Mesothelial cell of epicardium (in vitro differentiated cells): ENCODE results near the gene RAVER1. TPM values are rescaled to one million over a fixed set of nuclear protein-coding genes. Genes with fewer than 3 reads are reported as not detected.

ENCODE experiments used
- DNase-seq, 2 experiments: peaks; one replicate each; pipeline ENCODE4 v3.0.0; 2021; ENCODE audit warnings: low spot score in 2 of 2; ENCODE audit not compliant: unreplicated experiment in 2 of 2
- H3K27ac Mint-ChIP-seq: 2 replicates; pipeline ENCODE4 v1.8.0; 2021; ENCODE audit warnings: mixed read lengths
- H3K27me3 Mint-ChIP-seq: 2 replicates; pipeline ENCODE4 v1.8.0; 2021; ENCODE audit warnings: low read depth, mixed read lengths
- H3K36me3 Mint-ChIP-seq: 2 replicates; pipeline ENCODE4 v1.8.0; 2021; ENCODE audit warnings: mixed read lengths
- H3K4me1 Mint-ChIP-seq: 2 replicates; pipeline ENCODE4 v1.8.0; 2021; ENCODE audit warnings: mixed read lengths
- H3K4me3 Mint-ChIP-seq: 2 replicates; pipeline ENCODE4 v1.8.0; 2021; ENCODE audit warnings: mild to moderate bottlenecking, moderate library complexity, mixed read lengths
- H3K9me3 Mint-ChIP-seq: 2 replicates; pipeline ENCODE4 v1.8.0; 2021; ENCODE audit warnings: mixed read lengths
- total RNA-seq: library from RNA; stranded (reverse); gene quantifications from 3 replicates; pipeline ENCODE4 v1.2.1, GENCODE V29; 2021
- TF ChIP-seq, protein P1 (sequence below): fragments of 200-600 bp; sonication (generic); IDR thresholded peaks from one replicate; pipeline ENCODE4 v1.5.0; 2021; ENCODE audit warnings: antibody characterized with exemption; ENCODE audit not compliant: unreplicated experiment

The RAVER1 gene
- total RNA-seq, 1 donor from 2014 or later, result 51.1 TPM

GRCh38 chr19:10290876-10291553, 42.3 kb downstream of the RAVER1 start:
- Mint-ChIP-seq H3K4me1 (peaks cover 51% of the 10 kb centered on the region), H3K9me3 (no peaks in the 10 kb centered on the region), H3K4me3 (peak overlapping the region; percentile 70), H3K27me3 (peaks cover 100% of the 10 kb centered on the region), H3K36me3 (no peaks in the 10 kb centered on the region), H3K27ac (no peak overlapping the region)
- TF ChIP-seq, protein P1, sequence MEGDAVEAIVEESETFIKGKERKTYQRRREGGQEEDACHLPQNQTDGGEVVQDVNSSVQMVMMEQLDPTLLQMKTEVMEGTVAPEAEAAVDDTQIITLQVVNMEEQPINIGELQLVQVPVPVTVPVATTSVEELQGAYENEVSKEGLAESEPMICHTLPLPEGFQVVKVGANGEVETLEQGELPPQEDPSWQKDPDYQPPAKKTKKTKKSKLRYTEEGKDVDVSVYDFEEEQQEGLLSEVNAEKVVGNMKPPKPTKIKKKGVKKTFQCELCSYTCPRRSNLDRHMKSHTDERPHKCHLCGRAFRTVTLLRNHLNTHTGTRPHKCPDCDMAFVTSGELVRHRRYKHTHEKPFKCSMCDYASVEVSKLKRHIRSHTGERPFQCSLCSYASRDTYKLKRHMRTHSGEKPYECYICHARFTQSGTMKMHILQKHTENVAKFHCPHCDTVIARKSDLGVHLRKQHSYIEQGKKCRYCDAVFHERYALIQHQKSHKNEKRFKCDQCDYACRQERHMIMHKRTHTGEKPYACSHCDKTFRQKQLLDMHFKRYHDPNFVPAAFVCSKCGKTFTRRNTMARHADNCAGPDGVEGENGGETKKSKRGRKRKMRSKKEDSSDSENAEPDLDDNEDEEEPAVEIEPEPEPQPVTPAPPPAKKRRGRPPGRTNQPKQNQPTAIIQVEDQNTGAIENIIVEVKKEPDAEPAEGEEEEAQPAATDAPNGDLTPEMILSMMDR, result no peak
- DNase-seq, result no peak

GRCh38 chr19:10290357-10290875, 42.9 kb downstream of the RAVER1 start:
- no peak for DNase-seq

DNA sequence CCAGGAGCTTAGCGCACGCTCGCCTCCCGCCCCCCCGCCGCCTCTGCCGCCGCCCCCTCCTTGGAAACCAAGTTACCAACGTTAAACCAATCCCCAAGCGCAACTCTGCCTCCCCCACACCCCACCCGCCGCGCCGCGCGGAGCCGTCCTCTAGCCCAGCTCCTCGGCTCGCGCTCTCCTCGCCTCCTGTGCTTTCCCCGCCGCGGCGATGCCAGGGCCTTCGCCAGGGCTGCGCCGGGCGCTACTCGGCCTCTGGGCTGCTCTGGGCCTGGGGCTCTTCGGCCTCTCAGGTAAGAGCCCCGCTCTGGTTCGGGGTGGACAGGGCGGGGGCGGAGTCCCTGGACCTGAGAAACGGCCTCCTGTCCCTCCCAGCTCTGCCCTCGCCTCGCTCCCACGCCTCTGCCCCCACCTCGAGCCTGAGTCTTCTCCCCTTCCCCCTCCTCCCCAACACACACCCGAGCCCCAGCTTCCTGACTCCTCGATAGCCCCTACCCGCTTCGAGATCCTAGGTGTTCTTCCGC, 43.4 kb downstream of the RAVER1 start, which contains the start of gene ICAM5:
ICAM5 (plus strand) TSS at position 117 of the 521 bp plus-strand sequence; CDS start at position 209, 92 bp downstream.
- Mint-ChIP-seq H3K27ac (peak within 1 kb of the TSS; percentile 71), H3K27me3 (peaks cover 100% of the 10 kb centered on the region), H3K36me3 (no peaks in the 10 kb centered on the region), H3K4me3 (peak within 1 kb of the TSS; percentile 70), H3K4me1 (peaks cover 45% of the 10 kb centered on the region), H3K9me3 (no peaks in the 10 kb centered on the region)
- TF ChIP-seq, protein P1, result no peak
- no peak for DNase-seq

More at GRCh38 chr19:10290357-10290875, 42.9 kb downstream of the RAVER1 start:
- H3K36me3 Mint-ChIP-seq, result no peaks in the 10 kb centered on the region
- no peaks in the 10 kb centered on the region for H3K9me3 Mint-ChIP-seq
- TF ChIP-seq, protein P1, result no peak
- H3K27me3 Mint-ChIP-seq, result peaks cover 100% of the 10 kb centered on the region
- H3K27ac Mint-ChIP-seq, result no peak overlapping the region
- peak overlapping the region; percentile 70 for H3K4me3 Mint-ChIP-seq
- peaks cover 46% of the 10 kb centered on the region for H3K4me1 Mint-ChIP-seq

DNA sequence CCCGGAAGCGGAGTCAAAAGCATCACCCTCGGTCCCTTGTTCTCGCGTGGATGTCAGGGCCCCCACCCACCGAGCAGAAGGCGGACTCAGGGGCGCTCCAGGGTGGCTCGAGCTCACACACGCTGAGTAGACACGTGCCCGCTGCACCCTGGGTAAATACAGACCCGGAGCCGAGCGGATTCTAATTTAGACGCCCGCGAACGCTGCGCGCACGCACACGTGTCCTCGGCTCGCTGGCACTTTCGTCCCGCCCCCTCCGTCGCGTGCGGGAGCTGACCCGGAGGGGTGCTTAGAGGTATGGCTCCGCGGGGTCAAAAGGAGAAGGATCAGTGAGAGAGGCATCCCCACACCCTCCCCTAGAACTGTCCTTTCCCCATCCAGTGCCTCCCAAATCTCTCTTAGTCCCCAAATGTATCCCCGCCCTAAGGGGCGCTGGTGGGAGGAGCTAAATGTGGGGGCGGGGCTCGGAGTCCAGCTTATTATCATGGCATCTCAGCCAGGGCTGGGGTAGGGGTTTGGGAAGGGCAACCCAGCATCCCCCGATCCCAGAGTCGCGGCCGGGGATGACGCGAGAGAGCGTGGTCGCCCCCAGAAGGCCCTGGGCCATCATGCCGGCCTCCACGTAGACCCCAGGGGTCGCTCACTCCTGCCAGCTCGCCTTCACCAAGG, 44.0 kb downstream of the RAVER1 start:
- H3K36me3 Mint-ChIP-seq, result no peaks in the 10 kb centered on the region
- TF ChIP-seq, protein P1, result no peak
- peaks cover 45% of the 10 kb centered on the region for H3K4me1 Mint-ChIP-seq
- H3K27me3 Mint-ChIP-seq, result peaks cover 96% of the 10 kb centered on the region
- no peaks in the 10 kb centered on the region for H3K9me3 Mint-ChIP-seq
- no peak overlapping the region for H3K27ac Mint-ChIP-seq
- DNase-seq, result no peak
- peak overlapping the region; percentile 70 for H3K4me3 Mint-ChIP-seq

- no peaks in the 10 kb centered on the region for H3K36me3 Mint-ChIP-seq
- H3K4me1 Mint-ChIP-seq, result peaks cover 45% of the 10 kb centered on the region
- peak overlapping the region; percentile 70 for H3K4me3 Mint-ChIP-seq
- TF ChIP-seq, protein P1, result no peak
- DNase-seq, result no peak
- H3K27ac Mint-ChIP-seq, result peak overlapping the region; percentile 71
- H3K27me3 Mint-ChIP-seq, result peaks cover 93% of the 10 kb centered on the region
- no peaks in the 10 kb centered on the region for H3K9me3 Mint-ChIP-seq
Measured at GRCh38 chr19:10288662-10289166, 44.6 kb downstream of the RAVER1 start.
